Stimulated activated naive CD8-positive, alpha-beta T cell treated with anti-CD3 and anti-CD28 coated beads, Interleukin-15, Interleukin-2, amounts not matched to agents 100 U/mL and 50 U/mL, for 24 hours (primary cell): ENCODE data around the gene GRK5.

Source experiments
- ATAC-seq: fragments of 150-1000 bp; cut with Tn5 transposase; one replicate; pipeline ENCODE4 v1.10.0; 2021
- DNase-seq: peaks from one replicate; pipeline ENCODE4 v3.0.0; 2021

GRK5 gene

GRCh38 chr10:119406601-119407253, 199.4 kb downstream of the GRK5 start:
- DNase-seq = no peak
- no peak for ATAC-seq

- no peak for ATAC-seq
- DNase-seq = no peak
Measured at GRCh38 chr10:119407254-119407777, 199.9 kb downstream of the GRK5 start.

GRCh38 chr10:119408072-119408471, 200.7 kb downstream of the GRK5 start:
- no peak for ATAC-seq

GRCh38 chr10:119408969-119409371, 201.6 kb downstream of the GRK5 start:
- ATAC-seq (no peak), DNase-seq (no peak)

More at GRCh38 chr10:119408072-119408471, 200.7 kb downstream of the GRK5 start:
- no peak for DNase-seq

GRCh38 chr10:119409385-119409784, 202.0 kb downstream of the GRK5 start:
- DNase-seq = no peak
- ATAC-seq = no peak

- ATAC-seq = no peak
- no peak for DNase-seq
Measured at GRCh38 chr10:119409906-119410305, 202.5 kb downstream of the GRK5 start.

GRCh38 chr10:119410361-119411116, 203.2 kb downstream of the GRK5 start:
- no peak for ATAC-seq
- DNase-seq = no peak

GRCh38 chr10:119412244-119413092, 205.1 kb downstream of the GRK5 start:
- ATAC-seq = no peak
- DNase-seq = no peak

- no peak for ATAC-seq
Measured at GRCh38 chr10:119413093-119413453, 205.7 kb downstream of the GRK5 start.

GRCh38 chr10:119413471-119414080, 206.2 kb downstream of the GRK5 start:
- no peak for DNase-seq

More at GRCh38 chr10:119413093-119413453, 205.7 kb downstream of the GRK5 start:
- no peak for DNase-seq

GRCh38 chr10:119414081-119414611, 206.8 kb downstream of the GRK5 start:
- ATAC-seq (no peak), DNase-seq (no peak)

More at GRCh38 chr10:119413471-119414080, 206.2 kb downstream of the GRK5 start:
- no peak for ATAC-seq

GRCh38 chr10:119415121-119415520, 207.8 kb downstream of the GRK5 start:
- DNase-seq (no peak), ATAC-seq (no peak)

GRCh38 chr10:119415536-119416503, 208.4 kb downstream of the GRK5 start:
- DNase-seq = no peak
- ATAC-seq = no peak

GRCh38 chr10:119416855-119417254, 209.5 kb downstream of the GRK5 start:
- DNase-seq = peak; percentile 75
- peak; percentile 84 for ATAC-seq

GRCh38 chr10:119417852-119418251, 210.5 kb downstream of the GRK5 start:
- ATAC-seq (no peak), DNase-seq (no peak)

GRCh38 chr10:119418362-119418761, 211.0 kb downstream of the GRK5 start:
- ATAC-seq (no peak), DNase-seq (no peak)

GRCh38 chr10:119419931-119420330, 212.6 kb downstream of the GRK5 start:
- ATAC-seq = no peak
- DNase-seq = no peak

GRCh38 chr10:119420950-119421875, 213.8 kb downstream of the GRK5 start:
- no peak for DNase-seq
- ATAC-seq = no peak

GRCh38 chr10:119421891-119422681, 214.7 kb downstream of the GRK5 start:
- ATAC-seq (no peak), DNase-seq (no peak)
